ENCODE results near the gene RGS10.

GRCh38 chr10:119460369-119461195 is 81.9 kb downstream of the RGS10 start:
- TF ChIP-seq CTCF (IDR thresholded peaks at IDR 0.05 in 4 of 5, conservative IDR thresholded peaks at IDR 0.05 in 1 of 5), result no peak
- TF ChIP-seq POLR2A (IDR thresholded peaks at IDR 0.05), result no peak
